CD4-positive, alpha-beta T cell treated with Interleukin-15 for 4 hours (primary cell): ENCODE data around the gene POLR2J.
"Not testable (repeated sequence)": the region's sequence is repeated elsewhere in the genome, so short reads cannot be mapped to it uniquely, and the experiment has no call there.

Source experiments
- DNase-seq: peaks from one replicate; pipeline ENCODE4 v3.0.0-alpha.2; 2020; ENCODE audit warnings: low spot score

The POLR2J gene

DNA sequence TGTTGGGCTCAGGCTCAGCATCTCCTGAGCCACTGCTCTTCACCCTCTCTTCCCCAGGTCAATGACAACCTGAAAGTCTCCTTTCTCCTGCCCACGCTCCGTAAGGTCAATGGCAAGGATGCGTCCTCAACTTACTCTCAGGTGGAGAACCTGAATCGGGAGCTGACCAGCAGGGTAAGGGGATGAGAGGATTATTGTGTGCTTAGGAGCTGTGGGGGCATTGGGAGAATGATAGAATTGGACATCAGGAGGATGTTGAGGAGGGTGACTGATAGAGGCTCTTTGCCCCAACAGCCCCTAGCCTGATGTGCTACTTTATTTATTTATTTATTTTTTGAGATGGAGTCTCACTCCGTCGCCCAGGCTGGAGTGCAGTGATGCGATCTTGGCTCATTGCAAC, 12.6 kb downstream of the POLR2J start:
- DNase-seq: no peak

DNA sequence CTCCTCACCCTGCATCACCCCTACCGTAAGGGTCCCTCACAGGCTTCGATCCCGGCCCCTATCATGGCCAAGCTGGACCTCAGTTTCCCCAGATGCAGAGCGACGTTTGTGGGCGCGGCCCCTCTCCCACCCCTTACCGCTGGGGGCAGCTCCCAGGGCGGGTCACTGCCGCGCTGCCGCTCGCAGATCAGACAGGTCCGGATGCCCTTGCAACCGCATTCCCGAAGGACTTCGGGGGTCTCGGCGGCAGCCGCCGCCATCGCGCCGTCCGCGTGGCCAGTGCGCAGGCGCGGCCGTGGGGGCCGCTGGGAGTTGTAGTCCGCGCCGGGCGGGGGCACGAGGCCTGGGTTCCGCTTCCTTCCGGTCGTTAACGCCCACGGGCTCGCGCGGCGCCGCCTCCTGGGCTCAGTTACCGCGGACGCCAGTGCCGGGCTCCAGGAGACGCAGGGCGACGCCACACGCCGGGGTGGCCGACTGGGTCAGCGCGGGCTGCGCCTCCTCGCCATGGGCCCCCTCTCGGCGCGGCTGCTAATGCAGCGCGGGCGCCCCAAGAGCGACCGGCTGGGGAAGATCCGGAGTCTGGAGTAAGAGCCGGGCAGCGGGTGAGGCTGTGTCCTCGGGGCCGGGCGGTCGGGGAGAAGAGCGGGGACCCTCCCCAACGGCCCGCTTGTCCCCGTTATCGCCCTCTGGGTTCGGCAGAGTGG, 14.0 kb downstream of the POLR2J start, which contains the start of the genes ALKBH4 and LRWD1:
TSS of gene ALKBH4 (minus strand) at position 287 of the 704 bp plus-strand sequence. CDS start at position 260, 27 bp downstream.
TSS of gene LRWD1 (plus strand) at position 408 of the 704 bp plus-strand sequence. CDS start at position 505, 97 bp downstream.
- peak; percentile 95 for DNase-seq

DNA sequence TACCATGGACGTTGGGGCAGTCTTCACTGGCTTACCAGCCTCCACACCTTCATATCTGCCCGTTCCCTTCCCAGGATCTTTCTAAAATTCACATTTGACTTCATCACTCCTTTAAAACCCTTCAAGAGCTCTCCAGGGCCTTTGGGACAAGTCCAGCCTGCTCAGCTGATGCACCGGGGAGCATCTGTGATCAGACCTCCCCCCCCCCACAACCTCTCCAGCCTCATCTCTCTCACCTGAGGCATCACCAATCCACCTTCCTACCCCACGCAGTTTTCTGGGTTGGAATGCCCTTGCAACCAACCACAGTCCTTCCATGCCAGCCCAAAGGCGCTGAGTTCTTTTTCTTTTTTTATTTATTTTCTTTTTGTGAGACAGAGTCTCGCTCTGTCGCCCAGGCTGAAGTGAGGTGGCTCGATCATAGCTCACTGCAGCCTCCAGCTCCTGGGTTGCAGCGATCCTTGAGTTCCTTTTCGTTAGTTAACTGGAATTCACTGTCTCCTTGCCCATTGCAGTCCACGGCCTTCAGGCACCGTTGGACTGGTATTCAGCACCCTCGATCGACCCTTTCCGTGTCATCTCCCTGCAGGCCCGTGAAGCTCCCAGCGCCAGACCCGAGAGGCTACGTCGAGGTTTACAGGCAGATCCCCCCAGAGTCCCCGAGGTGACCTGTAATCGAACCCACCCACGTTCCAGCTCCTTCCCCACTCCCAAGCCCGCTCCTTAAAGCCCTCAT, 14.7 kb downstream of the POLR2J start:
- no peak for DNase-seq

DNA sequence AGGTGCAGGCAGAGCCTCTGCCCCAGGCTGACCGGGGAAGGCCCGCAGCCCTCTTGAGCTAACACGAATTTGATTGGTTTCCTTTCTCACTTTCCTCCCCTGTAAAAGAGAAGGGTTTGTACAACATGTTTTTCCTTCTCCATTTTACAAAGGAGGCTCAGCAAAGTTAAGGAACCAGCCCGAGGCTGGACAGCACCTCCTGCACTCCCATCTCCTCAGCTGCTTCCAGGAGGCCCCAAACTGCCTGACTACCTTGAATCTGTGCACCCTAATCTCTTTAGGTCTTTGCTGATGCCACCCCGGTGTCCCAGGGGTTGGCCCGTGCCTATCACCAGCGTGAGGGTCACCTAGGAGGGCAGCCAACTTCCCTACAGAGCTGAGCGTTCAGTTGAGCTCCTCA, 18.3 kb downstream of the POLR2J start:
- no peak for DNase-seq

DNA sequence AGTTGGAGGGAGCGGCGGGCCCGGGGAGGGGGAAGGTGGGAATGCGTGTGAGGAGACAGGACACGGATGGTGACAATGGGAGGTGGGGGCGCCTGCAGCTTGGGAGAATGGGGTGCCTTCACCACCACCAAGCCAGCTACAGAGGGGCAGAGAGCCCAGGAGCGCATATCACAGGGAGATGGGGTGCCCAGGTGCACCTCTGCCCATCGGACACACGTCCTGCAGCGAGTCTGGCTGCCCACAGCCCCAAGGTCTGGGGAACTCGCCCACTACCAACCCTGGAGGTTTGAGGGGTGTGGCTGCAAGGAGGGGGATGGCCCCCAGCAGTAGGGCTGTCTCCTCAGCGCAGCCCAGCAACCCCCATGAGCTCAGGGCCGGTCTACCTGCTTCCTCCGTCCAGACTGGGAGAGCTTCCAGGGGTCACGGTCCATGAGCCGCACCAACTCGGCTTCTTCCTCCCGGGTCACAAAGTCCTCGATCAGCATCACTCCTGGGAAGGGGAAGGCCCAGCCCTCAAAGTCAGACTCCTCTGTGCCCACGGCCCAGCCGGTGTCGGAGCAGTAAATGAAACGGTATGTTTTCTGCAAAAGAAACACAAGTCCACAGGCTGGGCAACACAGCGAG, 19.4 kb downstream of the POLR2J start:
- DNase-seq: no peak

DNA sequence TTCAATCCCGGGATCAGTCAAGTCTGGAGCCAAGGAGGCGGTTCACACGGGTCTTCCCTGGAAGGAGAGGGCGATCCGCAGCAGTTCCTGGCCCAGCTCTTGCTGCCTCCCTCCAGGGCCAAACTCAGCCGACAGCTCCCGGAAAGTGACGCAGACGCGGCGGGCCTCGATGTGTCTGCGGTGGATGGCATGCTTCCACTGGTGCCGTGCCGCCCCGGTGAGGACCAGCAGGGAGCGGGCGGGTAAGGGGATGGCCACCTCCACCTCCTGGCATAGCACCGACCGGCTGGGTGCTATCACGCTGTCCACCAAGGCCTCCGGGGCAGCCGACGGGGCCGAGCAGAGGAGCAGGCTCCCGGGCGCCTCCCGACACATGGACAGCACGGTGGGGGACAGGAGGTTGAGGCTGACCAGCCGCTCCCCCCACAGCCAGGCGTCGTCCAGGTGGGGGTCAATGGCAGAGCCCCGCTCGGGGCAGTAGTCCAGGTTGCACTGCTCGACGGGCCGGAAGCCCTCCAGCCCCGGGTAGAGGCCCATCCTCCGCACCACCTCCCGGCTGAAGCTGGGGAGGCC, 21.3 kb downstream of the POLR2J start:
- no peak for DNase-seq

DNA sequence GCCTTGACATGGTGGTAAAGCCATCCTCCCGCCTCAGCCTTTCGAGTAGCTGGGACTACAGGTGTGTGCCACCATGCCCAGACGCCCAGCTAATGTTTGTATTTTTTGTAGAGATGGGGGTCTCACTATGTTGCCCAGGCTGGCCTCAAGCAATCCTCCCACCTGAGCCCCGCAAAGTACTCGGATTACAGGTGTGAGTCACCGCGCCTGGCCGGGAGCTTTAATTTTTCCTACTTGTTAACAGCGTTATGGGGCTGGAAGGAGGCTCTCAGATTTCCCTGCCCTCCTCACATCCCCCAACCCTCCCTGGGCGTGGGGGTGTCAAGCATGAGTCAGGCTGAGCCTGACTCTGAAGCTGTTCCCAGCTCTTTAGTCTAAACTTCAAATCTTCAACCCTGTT, 22.4 kb downstream of the POLR2J start:
- DNase-seq: no peak

DNA sequence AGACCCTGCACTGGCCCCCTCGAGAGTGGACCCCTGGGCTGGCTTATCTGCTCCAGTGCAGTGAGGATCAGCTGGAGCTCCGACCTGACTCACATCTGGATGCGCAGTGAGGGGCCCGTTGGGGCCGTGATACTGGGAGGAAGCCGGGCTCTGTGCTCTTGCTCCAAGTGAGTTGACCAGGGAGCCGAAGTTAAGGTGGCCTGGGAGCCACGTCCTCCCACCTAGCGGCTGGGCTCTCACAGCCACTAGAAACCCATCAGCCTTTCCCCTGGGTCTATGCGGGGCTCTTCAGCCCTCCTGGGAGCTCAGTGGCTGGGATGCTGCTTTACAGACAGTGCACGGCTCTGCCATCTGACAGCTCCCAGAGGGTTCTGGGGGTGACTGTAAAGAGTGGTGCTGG, 23.1 kb downstream of the POLR2J start:
- DNase-seq: no peak

DNA sequence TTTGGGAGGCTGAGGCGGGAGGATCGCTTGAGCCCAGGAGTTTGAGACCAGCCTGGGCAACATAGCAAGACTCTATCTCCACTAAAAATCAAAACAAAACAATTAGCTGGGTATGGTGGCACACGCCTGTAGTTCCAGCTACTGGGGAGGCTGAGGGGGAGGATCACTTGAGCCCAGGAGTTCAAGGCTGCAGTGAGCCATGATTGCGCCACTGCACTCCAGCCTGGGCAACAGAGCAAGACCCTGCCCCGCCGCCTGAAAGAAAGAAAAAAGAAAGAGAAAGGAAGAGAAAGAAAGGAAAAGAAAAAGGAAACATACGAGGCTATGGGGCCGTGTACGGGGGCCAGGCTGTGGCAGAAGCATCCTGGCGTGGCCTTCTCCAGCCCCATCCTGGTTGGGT, 23.8 kb downstream of the POLR2J start:
- DNase-seq: not testable (repeated sequence)

DNA sequence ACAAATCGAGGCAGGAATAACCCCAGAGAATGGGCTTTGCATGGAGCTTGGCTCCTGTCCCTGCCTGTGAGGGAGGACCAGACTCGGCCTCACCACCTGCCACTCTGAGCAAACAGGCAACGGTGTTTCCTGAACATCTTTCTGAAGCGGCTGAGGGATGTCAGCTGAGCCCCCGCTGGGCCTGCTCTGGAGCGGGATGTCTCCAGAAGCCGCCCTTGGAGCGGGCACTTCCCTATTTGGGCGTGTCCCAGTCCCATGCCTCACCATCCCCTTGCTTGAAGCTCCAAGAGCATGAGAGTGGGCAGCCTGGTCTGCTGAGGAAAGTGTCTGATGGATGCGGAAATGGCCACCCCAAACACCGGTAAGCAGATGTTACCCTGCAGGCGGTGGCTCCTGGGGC, 24.3 kb downstream of the POLR2J start:
- DNase-seq: no peak

DNA sequence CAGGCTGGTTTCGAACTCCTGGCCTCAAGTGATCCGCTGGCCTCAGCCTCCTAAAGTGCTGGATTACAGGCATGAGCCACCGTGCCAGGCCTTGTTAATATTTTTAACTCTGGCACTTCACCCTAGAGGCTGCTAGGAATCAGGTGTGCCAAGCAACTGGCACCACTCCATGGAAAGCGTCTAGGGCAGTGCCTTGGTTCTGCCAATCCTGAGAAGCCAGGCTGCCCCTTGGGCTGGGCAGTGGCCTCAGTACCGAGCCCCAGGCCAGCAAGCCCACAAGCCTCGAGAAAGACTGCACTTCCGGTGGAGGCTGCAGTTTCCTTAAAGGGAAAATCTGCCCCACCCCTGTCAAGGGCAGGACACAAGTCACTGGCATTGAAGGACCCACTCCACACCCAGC, 25.4 kb downstream of the POLR2J start:
- DNase-seq: no peak

DNA sequence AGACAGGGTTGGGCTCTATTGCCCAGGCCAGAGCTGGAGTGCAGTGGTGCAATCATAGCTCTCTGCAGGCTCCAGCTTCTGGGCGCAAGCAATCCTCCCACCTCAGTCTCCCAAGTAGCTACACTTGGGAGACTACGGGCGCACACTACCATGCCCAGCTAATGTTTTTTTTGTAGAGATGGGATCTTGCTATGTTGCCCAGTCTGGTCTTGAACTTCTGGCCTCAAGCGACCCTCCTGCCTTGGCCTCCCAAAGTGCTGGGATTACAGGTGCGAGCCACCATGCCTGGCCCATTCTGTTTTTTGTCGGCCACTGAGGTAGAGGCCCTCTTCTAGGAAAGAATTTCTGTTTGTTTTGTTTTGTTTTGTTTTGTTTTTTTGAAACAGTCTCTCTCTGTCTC, 26.3 kb downstream of the POLR2J start:
- no peak for DNase-seq

DNA sequence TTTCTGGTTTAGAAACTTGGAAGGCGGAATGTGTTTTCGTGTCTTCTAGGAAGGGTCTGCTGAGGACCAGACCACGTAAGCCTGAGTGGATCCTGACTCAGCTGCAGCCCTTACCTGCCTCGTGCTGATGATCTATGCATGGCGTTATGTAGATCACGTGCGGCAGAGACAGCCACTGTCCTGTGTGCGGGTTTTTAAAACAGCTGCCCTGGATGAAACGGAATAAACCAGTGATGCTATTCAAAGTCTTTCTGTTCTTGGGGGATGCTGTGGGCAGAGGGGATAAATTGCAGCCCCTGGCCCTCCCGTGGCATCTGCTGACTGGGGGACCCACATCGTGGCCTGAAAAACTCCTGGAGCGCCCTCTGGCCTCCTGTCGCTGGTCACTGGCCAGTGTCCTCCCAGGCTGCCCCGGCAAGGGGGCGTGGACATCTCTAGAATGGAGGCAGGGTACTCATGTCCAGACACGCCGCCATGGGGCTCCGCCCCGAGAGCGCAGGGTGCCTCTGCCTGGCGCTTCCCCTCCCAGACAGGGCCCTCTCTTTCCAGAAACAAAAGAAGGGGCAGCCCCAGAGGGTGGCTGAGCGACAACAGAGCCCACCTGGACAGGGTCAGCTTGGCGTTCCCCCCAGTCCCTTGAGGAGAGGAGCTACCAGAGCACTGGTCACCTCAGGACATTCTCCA, 27.2 kb downstream of the POLR2J start:
- no peak for DNase-seq

DNA sequence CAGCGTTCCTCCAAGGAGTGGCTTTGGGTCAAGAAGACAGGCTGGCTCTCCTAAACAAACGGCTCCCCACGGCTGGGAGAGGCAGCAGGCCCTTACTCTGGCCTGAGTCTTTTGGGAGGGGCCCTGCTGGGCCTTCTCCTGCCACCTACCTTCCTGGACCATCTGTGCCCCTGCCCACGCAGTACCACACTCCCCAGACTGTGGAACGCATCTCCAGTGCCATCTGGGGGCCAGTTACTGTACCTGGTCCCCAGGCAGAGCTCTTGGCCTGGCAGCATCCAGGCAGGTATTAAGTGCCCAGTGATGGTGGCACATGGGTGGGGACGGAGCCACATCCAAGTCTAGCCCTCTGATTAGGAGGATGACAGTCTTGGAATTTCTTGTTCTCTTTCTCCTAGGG, 28.5 kb downstream of the POLR2J start:
- DNase-seq: peak; percentile 53

DNA sequence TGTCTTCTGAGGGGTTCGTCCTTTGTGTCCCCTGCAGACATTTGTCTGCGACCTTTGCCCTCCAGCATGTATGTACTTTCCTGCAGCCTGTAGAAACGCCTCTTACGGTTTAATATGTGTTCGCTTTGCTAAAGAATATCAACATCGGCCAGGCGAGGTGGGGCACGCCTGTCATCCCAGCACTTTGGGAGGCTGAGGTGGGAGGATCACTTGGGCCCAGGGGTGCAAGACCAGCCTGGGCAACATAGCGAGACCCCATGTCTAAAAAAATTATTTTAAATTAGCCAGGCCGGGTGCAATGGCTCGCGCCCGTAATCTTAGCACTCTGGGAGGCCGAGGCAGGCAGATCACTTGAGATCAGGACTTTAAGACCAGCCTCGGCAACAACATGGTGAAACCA, 29.6 kb downstream of the POLR2J start:
- DNase-seq: no peak

DNA sequence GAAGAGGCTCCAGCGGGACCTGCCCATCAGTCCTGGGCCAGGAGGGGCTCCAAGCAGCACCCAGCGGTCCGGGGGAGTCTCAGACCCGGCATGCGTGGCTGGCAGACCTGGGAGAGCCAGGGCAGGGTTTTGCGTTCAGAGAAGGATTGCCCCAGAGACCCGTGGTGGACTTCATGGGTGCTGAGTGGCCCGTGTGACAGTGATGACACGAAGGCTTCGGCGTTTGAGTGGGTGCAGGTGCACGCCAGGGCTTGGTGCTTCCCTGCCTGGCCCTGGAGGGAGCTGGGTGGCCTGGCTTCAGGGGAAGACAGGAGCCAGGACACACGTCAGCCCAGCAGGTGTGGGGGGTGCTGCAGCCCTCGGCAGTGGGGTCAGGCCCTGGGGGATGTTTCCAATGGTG, 31.4 kb downstream of the POLR2J start:
- no peak for DNase-seq

DNA sequence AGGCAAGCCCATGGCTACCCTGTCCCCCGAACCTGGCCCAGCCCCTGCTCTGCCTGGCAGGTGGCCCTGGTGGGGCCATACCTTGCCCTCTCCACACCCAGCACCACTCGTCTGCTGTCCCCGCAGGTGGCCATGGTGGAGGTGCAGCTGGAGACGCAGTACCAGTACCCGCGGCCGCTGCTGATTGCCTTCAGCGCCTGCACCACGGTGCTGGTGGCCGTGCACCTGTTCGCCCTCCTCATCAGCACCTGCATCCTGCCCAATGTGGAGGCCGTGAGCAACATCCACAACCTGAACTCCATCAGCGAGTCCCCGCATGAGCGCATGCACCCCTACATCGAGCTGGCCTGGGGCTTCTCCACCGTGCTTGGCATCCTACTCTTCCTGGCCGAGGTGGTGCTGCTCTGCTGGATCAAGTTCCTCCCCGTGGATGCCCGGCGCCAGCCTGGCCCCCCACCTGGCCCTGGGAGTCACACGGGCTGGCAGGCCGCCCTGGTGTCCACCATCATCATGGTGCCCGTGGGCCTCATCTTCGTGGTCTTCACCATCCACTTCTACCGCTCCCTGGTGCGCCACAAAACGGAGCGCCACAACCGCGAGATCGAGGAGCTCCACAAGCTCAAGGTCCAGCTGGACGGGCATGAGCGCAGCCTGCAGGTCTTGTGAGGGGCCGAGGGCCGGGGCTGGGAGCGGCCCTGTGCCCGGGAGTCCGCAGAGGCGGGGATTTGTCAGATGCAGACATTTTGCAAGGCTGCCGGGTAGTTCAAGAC, 32.1 kb downstream of the POLR2J start:
- DNase-seq: no peak

DNA sequence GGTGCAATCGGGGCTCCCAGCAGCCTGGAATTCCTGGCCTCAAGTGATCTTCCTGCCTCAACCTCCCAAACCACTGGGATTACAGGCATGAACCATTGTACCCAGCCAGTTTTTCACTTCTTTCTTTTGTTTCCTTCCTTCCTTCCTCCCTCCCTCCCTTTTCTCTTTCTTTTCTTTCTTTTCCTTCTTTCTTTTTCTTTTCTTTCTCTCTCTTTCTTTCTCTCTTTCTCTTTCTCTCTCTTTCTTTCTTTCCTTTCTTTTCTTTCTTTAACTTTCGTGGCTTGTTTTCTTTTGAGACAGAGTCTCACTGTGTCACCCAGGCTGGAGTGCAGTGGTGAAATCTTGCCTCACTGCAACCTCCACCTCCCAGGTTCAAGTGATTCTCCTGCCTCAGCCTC, 33.0 kb downstream of the POLR2J start:
- no peak for DNase-seq

DNA sequence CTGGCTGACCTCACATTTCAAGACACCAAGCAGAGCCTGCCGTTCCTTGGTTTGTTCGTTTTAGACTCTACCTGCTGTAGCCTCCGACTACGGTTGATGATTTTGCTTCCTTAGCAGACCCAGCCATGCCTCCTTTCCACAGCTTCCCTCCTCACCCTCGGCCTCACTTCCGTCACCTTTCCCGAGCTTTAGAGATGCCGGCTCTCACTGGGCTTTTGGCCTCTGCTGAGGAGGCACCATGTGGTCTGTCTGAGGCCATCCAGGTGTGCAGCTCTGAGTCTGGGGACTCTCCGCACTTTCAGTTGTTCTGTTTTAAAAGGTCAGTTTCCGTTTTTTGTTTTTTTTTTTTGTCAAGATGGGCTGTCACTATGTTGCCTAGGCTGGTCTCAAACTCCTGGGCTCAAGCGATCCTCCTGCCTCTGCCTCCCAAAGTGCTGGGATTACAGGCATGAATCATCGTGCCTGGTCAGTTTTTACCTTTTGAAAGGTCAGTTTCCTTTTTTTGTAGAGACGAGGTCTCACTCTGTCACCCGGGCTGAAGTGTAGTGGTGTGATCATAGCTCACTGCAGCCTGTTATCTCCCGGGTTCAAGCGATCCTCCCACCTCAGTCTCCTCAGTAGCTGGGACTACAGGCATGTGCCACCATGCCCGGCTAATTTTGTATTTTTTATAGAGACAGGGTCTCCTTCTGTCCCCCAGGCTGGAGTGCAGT, 33.6 kb downstream of the POLR2J start:
- DNase-seq: no peak

DNA sequence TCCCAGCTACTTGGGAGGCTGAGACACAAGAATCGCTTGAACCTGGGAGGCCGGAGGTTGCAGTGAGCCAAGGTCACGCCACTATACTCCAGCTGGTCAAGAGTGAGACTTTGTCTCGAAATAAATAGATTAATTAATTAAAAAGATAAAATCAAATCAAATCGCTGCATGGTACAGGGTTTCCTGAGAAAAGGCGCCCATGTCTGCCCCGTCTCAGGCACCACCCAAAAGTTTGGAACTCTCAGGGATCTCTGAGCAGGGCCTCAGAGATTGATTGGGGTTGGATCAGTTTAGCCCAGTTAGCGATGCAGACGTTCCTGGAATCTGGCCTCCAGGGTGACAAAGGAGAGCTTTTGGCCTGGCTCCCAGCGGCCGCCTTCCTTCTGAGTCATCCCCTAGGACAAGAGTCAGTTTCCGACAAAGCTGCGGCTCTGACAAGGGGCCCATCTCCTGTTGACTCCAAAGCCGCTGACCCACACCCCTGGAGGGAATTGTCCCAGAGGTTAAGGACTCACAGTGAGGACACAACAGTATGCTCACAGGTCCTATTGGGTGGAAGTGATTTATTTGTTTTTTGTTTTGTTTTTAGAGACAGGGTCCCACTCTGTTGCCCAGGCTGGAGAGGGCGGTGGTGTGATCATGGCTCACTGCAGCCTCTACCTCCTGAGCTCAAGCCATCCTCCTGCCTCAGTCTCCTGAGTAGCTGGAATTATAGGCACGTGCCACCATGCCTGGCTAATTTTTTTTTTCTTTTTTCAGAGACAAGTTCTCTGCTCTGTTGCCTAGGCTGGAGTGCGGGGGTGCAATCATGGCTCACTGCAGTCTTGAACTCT, 38.5 kb downstream of the POLR2J start:
- DNase-seq: no peak
